COLO829 (cell line): ENCODE data around the gene CCDC77.

ENCODE experiments used
- DNase-seq: peaks from one replicate; pipeline ENCODE4 v3.0.0; 2012; ENCODE audit warnings: low spot score

The CCDC77 gene

DNA sequence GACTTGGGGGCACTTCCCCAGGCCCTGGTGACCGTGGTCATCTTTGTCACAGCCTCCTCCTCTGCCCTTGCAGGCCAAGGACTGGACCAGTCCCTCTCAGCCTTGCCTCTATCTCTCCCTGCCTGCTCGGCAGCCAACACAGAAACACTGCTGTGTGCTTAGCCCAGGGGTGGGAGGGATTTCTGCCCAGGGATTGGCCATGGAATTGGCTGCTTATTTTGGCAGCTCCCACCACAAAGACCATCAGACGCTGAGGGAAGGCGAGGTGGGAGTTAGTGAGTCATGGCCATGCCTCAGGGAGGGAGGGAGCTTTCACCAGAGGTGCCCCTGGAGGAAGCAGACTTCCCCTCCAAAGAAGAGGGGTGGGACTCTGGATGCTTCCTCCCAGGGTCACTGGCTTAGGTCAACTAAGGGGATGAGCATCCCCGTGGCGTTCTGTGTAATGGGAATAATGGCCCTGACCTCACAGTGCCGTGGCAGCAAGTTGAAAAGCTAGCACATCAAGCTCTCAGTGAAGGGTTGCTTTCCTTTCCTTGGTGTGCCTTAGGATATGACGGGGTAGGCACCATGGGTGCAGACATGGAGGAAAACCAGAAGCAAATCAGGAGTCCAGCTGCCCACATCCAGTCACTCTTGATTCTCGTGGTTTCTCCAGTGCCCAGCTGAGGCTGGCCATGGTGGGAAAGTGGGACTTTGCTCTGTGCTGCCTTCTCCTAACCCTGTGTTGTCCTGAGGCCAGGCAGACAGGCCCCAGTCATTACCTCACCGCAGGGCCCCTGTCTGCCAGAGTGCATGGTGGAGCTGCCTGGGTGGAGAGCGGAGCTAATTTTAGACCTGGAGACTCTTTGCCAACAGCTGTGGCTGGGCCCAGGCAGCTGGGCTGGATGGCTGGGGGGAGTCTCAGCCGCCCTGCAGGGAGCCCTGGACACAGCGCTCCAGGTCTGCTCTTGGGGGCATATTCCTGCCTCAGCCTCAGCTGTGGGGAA, 79.7 kb downstream of the CCDC77 start:
- DNase-seq = no peak

DNA sequence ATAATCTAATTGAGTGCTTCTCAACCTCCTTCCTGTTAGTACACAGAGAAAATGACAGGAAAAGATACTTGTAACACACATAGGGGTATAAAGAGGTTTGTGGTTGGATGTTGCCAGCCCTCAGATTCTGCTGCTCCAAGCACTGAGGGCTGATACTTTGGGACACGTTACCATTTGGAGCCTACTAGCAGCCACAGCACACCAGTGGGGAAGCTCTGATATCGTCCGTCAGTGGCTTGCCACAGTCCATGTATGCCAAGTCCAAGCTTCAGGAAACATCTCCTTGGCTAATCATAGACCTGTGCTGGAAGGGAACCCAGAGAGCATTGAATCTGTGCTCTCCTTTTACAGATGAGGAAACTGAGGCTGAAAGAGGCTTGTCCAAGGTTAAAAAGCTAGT, 80.6 kb downstream of the CCDC77 start:
- no peak for DNase-seq

DNA sequence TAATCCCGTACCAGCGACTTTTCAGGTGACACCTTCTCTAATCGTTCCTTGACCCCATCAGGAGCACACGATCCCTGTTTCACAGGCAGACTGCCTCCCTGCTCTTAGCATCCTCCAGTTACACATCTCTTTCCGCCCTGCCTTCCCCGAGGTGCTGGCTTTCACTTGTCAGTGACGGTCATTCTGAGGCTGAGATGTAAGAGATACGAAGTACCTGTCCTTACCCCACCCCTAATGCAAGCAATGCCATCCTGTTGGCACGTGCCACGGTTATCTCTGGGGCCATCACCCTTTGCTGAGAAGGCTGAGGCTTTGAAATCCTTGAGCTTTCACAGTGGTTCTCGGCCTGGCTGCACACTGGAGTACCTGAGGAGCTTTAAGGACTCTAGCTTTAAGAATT, 82.7 kb downstream of the CCDC77 start:
- DNase-seq = no peak

DNA sequence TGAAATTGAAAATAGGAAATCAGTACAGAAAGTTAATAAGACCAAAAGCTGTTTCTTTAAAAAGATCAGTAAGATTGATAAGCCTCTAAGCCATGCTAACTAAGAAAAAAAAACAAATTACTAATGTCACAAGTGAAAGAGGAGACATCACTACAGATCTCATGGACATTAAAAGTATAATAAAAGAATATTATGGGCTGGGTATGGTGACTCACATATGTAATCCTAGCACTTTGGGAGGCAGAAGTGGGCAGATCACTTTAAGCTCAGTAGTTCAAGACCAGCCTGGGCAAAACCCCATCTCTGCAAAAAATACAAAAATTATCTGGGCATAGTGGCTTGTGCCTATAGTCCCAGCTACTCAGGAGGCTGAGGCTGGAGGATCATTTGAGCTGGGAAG, 88.8 kb downstream of the CCDC77 start:
- DNase-seq = no peak
